RCC 7860 (cell line): ENCODE results near the gene SFR1.
"Not testable (repeated sequence)": the region's sequence is repeated elsewhere in the genome, so short reads cannot be mapped to it uniquely, and the experiment has no call there.

Experiments used
- DNase-seq: peaks from one replicate; pipeline ENCODE4 v3.0.0-alpha.2; 2015; ENCODE audit warnings: low spot score
- FAIRE-seq: peaks from 2 replicates; lab custom pipeline; 2012; peaks lifted over from hg19 to GRCh38; lab: Jason Lieb, UNC

SFR1 gene

GRCh38 chr10:104155591-104155990, 33.6 kb downstream of the SFR1 start:
- FAIRE-seq: no peak
- no peak for DNase-seq

- no peak for FAIRE-seq
- DNase-seq: no peak
Measured at GRCh38 chr10:104170610-104171254, 48.8 kb downstream of the SFR1 start.

DNA sequence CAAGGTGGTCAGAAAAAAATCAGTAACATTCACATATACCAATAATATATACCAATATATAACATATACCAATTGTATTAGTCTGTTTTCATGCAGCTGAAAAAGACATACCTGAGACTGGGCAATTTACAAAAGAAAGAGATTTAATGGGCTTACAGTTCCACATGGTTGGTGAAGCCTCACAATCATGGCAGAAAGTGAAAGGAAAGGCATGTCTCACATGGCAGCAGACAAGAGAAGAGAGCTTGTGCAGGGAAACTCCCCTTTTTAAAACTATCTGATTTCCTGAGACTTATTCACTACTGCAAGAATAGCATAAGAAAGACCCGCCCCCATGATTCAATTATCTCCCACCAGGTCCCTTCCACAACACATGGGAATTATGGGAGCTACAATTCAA, 52.2 kb downstream of the SFR1 start:
- DNase-seq, FAIRE-seq: not testable (repeated sequence)
